Body of pancreas (tissue), 4 donors: ENCODE data around the gene IFIT5. TPM values are rescaled to one million over a fixed set of nuclear protein-coding genes. Genes with fewer than 3 reads are reported as not detected.
A peak's percentile ranks its signal among the peaks of the same experiment; 100 is the strongest.

Source experiments
- ATAC-seq: fragments of 150-250 bp; one replicate; pipeline ENCODE4 v1.9.1; 2016
- DNase-seq, 4 donors: peaks; one replicate each; pipeline ENCODE4 v3.0.0-alpha.2; 2019
- H3K27ac ChIP-seq, 4 donors: fragments of 200-600 bp; sonication (generic); 1 replicate in 3 of 4; 2 replicates in 1 of 4; pipeline versions ENCODE4 v1.5.1 to v1.6.1; 2016 to 2019; ENCODE audit warnings: mild to moderate bottlenecking in 1 of 4, mixed read lengths in 1 of 4, moderate library complexity in 1 of 4
- H3K27me3 ChIP-seq, 2 donors: fragments of 200-600 bp; sonication (generic); one replicate each; pipeline ENCODE4 v1.6.0; 2016; ENCODE audit warnings: mild to moderate bottlenecking in 1 of 2
- H3K36me3 ChIP-seq, 2 donors: fragments of 200-600 bp; sonication (generic); replicated peaks in 1 of 2; 2 replicates each; pipeline ENCODE4 v1.5.1; 2016; ENCODE audit warnings: low read depth in 2 of 2; ENCODE audit not compliant: insufficient read depth in 1 of 2
- H3K4me1 ChIP-seq: fragments of 200-600 bp; sonication (generic); one replicate; pipeline ENCODE4 v1.6.0; 2016
- H3K4me3 ChIP-seq, 2 donors: fragments of 200-600 bp; sonication (generic); 1 replicate in 1 of 2; 2 replicates in 1 of 2; pipeline ENCODE4 v1.5.1; 2016 to 2019
- H3K9me3 ChIP-seq, 3 donors: fragments of 200-600 bp; sonication (generic); 1 replicate in 2 of 3; 2 replicates in 1 of 3; pipeline ENCODE4 v1.5.1; 2016
- CTCF ChIP-seq, 7 experiments: fragments of 450-650 bp in 4 of 7; fragments of 200-600 bp in 3 of 7; sonication (generic) in 3 of 7; IDR thresholded peaks; one replicate each; pipeline ENCODE4 v1.5.1; 2016 to 2019; ENCODE audit warnings: antibody characterized with exemption in 7 of 7
- POLR2A ChIP-seq, 3 donors: fragments of 450-650 bp; IDR thresholded peaks; one replicate each; pipeline ENCODE4 v1.6.1; 2016; ENCODE audit warnings: antibody characterized with exemption in 3 of 3, mild to moderate bottlenecking in 2 of 3
- WGBS, 2 donors: methylation state at CpG; one replicate each; pipeline ENCODE4 v1.1.5; 2017; 5-methylcytosine and 5-hydroxymethylcytosine counted together
- intact Hi-C: fragments of 100-400 bp; cut with DNase I; formaldehyde crosslinking; loops from one replicate; pipeline ENCODE4 v1.15.1; 2023
- total RNA-seq, 2 donors: library from RNA; depleted of rRNA; stranded (reverse); fragments of >200 nt; gene quantifications; one replicate each; pipeline ENCODE4 v1.1.0, GENCODE V29; 2016

IFIT5 gene
- total RNA-seq, 2 donors from 2014 or later, result 1.6 to 11.7 TPM

- DNase-seq, result no peak
Observed at GRCh38 chr10:89413398-89413912, 913 bp upstream of the IFIT5 start.

GRCh38 chr10:89414879-89415821 lies 782 bp downstream of the IFIT5 start:
- Histone ChIP-seq H3K36me3 (peaks cover 0 to 1% of the 10 kb centered on the region in 2 donors), H3K4me3 (peak overlapping the region; percentile 40 to 89), H3K9me3 (no peaks in the 10 kb centered on the region), H3K27me3 (no peaks in the 10 kb centered on the region), H3K4me1 (peaks cover 36% of the 10 kb centered on the region), H3K27ac (peak overlapping the region; percentile 86 to 95 (median 93))
- WGBS, 2 donors, result 1 to 2% methylated on average over 24 to 66 of the region's 66 CpGs
- intact Hi-C loops, result no loop called here
- ATAC-seq (peak; percentile 68), DNase-seq (peak; percentile 48 to 63 (median 52))
- TF ChIP-seq CTCF (IDR thresholded peaks at IDR 0.05) (peak in 1 of 7 experiments; percentile 27), POLR2A (IDR thresholded peaks at IDR 0.05) (peak; percentile 13 to 29 (median 26))

More at GRCh38 chr10:89413398-89413912, 913 bp upstream of the IFIT5 start:
- intact Hi-C loops, result no loop called here
- 74 to 87% methylated on average over 7 of the region's 7 CpGs for WGBS, 2 donors
- no peak overlapping the region for H3K4me3 ChIP-seq
- peaks cover 32% of the 10 kb centered on the region for H3K4me1 ChIP-seq
- ATAC-seq, result no peak
- H3K27ac ChIP-seq, result peak overlapping the region in 3 of 4 donors; percentile 91 to 95 (median 95)
- H3K9me3 ChIP-seq, result no peaks in the 10 kb centered on the region
- no peaks in the 10 kb centered on the region for H3K27me3 ChIP-seq
- no peak for TF ChIP-seq CTCF (IDR thresholded peaks at IDR 0.05)
- TF ChIP-seq POLR2A (IDR thresholded peaks at IDR 0.05), result no peak
- peaks cover 0 to 1% of the 10 kb centered on the region in 2 donors for H3K36me3 ChIP-seq

GRCh38 chr10:89416465-89416864 lies 2.1 kb downstream of the IFIT5 start:
- peaks cover 45% of the 10 kb centered on the region for H3K4me1 ChIP-seq
- H3K36me3 ChIP-seq, result peaks cover 0 to 1% of the 10 kb centered on the region in 2 donors
- H3K9me3 ChIP-seq, result no peaks in the 10 kb centered on the region
- no peak for DNase-seq
- no peak for ATAC-seq
- TF ChIP-seq POLR2A (IDR thresholded peaks at IDR 0.05) (no peak), CTCF (IDR thresholded peaks at IDR 0.05) (no peak)
- intact Hi-C loops, result no loop called here
- WGBS, 2 donors, result 50 to 68% methylated on average over 1 of the region's 1 CpG
- no peak overlapping the region for H3K4me3 ChIP-seq
- H3K27ac ChIP-seq, result no peak overlapping the region
- H3K27me3 ChIP-seq, result no peaks in the 10 kb centered on the region

- no peak for DNase-seq
- peaks cover 0 to 1% of the 10 kb centered on the region in 2 donors for H3K36me3 ChIP-seq
- intact Hi-C loops, result no loop called here
- TF ChIP-seq CTCF (IDR thresholded peaks at IDR 0.05), result peak in 4 of 7 experiments; percentile 2 to 17 (median 12)
- TF ChIP-seq POLR2A (IDR thresholded peaks at IDR 0.05), result no peak
- no peak overlapping the region for H3K27ac ChIP-seq
- no peaks in the 10 kb centered on the region for H3K27me3 ChIP-seq
- peaks cover 37% of the 10 kb centered on the region for H3K4me1 ChIP-seq
- ATAC-seq, result no peak
- H3K9me3 ChIP-seq, result no peaks in the 10 kb centered on the region
- 56 to 67% methylated on average over 3 of the region's 3 CpGs for WGBS, 2 donors
- H3K4me3 ChIP-seq, result no peak overlapping the region
Observed at GRCh38 chr10:89419548-89419947, 5.2 kb downstream of the IFIT5 start.
